HepG2 (cell line): ENCODE data around the gene ADGRG6. TPM values are rescaled to one million over a fixed set of nuclear protein-coding genes. Genes with fewer than 3 reads are reported as not detected.

Experiments used
- ATAD3A ChIP-seq: sonication (generic); formaldehyde crosslinking; IDR thresholded peaks from 2 replicates; pipeline ENCODE4 v1.4.0; 2020; ENCODE audit warnings: missing genetic modification reagents
- CEBPZ ChIP-seq: IDR thresholded peaks from 2 replicates; pipeline ENCODE4 v1.6.1; 2012; ENCODE audit warnings: low read length, improper control_type of control experiment
- DR1 ChIP-seq: sonication (generic); formaldehyde crosslinking; IDR thresholded peaks from 2 replicates; pipeline ENCODE4 v1.8.0; 2021; ENCODE audit warnings: mild to moderate bottlenecking, missing genetic modification reagents, inconsistent platforms
- DZIP1 ChIP-seq: sonication (generic); formaldehyde crosslinking; IDR thresholded peaks from 2 replicates; pipeline ENCODE4 v1.5.0; 2020; ENCODE audit warnings: mild to moderate bottlenecking, missing genetic modification reagents
- ELF1 ChIP-seq: sonication (generic); formaldehyde crosslinking; IDR thresholded peaks from 2 replicates; pipeline ENCODE4 v1.4.0; 2020; ENCODE audit warnings: missing genetic modification reagents
- GLI4 ChIP-seq: sonication (generic); formaldehyde crosslinking; IDR thresholded peaks from 2 replicates; pipeline ENCODE4 v1.5.1; 2020; ENCODE audit warnings: missing genetic modification reagents, mild to moderate bottlenecking, moderate library complexity, borderline replicate concordance
- HNRNPLL ChIP-seq: fragments of 200-400 bp; formaldehyde crosslinking; IDR thresholded peaks from 2 replicates; pipeline ENCODE4 v1.6.1; 2017; ENCODE audit warnings: mild to moderate bottlenecking, low read depth, low read length; ENCODE audit not compliant: poor library complexity, severe bottlenecking
- JUN ChIP-seq: sonication (generic); formaldehyde crosslinking; IDR thresholded peaks from 2 replicates; pipeline ENCODE4 v1.4.0; 2020; ENCODE audit warnings: mild to moderate bottlenecking, missing genetic modification reagents
- NONO ChIP-seq, 2 experiments: fragments of 450-650 bp in 1 of 2; sonication (generic) in 1 of 2; formaldehyde crosslinking in 1 of 2; IDR thresholded peaks in 1 of 2; conservative IDR thresholded peaks in 1 of 2; 2 replicates each; pipeline versions ENCODE4 v1.6.1 to v1.8.0; 2017 to 2022; ENCODE audit warnings: mild to moderate bottlenecking in 1 of 2, missing genetic modification reagents in 1 of 2, moderate library complexity in 1 of 2
- REL ChIP-seq: sonication (generic); formaldehyde crosslinking; conservative IDR thresholded peaks from 2 replicates; pipeline ENCODE4 v1.8.0; 2022; ENCODE audit warnings: mild to moderate bottlenecking, missing genetic modification reagents, moderate library complexity
- RORA ChIP-seq: sonication (generic); formaldehyde crosslinking; IDR thresholded peaks from 2 replicates; pipeline ENCODE4 v1.5.0; 2020; ENCODE audit warnings: mild to moderate bottlenecking, missing genetic modification reagents, moderate library complexity
- SMARCC2 ChIP-seq: fragments of 450-650 bp; IDR thresholded peaks from 2 replicates; pipeline ENCODE4 v1.6.1; 2017; ENCODE audit warnings: antibody characterized with exemption, mild to moderate bottlenecking
- SP140L ChIP-seq: sonication (generic); formaldehyde crosslinking; IDR thresholded peaks from 2 replicates; pipeline ENCODE4 v1.4.0; 2020; ENCODE audit warnings: missing genetic modification reagents, borderline replicate concordance
- TARDBP ChIP-seq: sonication (generic); formaldehyde crosslinking; IDR thresholded peaks from 2 replicates; pipeline ENCODE4 v1.8.0; 2022; ENCODE audit warnings: mild to moderate bottlenecking, missing genetic modification reagents
- ZFP41 ChIP-seq: sonication (generic); formaldehyde crosslinking; IDR thresholded peaks from 2 replicates; pipeline ENCODE4 v1.4.0; 2020; ENCODE audit warnings: mild to moderate bottlenecking, missing genetic modification reagents, borderline replicate concordance
- ZFP90 ChIP-seq: sonication (generic); formaldehyde crosslinking; IDR thresholded peaks from 2 replicates; pipeline ENCODE4 v1.8.0; 2022; ENCODE audit warnings: missing genetic modification reagents, mild to moderate bottlenecking, inconsistent platforms, borderline replicate concordance
- ZNF207 ChIP-seq: fragments of 450-650 bp; IDR thresholded peaks from 2 replicates; pipeline ENCODE4 v1.6.1; 2016; ENCODE audit warnings: antibody characterized with exemption, borderline replicate concordance
- ZNF260 ChIP-seq: sonication (generic); formaldehyde crosslinking; IDR thresholded peaks from 2 replicates; pipeline ENCODE4 v1.4.0; 2020; ENCODE audit warnings: missing genetic modification reagents, low read depth, mild to moderate bottlenecking, borderline replicate concordance
- ZNF572 ChIP-seq: sonication (generic); formaldehyde crosslinking; IDR thresholded peaks from 2 replicates; pipeline ENCODE4 v1.5.1; 2020; ENCODE audit warnings: mild to moderate bottlenecking, missing genetic modification reagents
- ZNF597 ChIP-seq: sonication (generic); formaldehyde crosslinking; IDR thresholded peaks from 2 replicates; pipeline ENCODE4 v1.5.0; 2020; ENCODE audit warnings: missing genetic modification reagents
- ZNF672 ChIP-seq: sonication (generic); formaldehyde crosslinking; IDR thresholded peaks from 2 replicates; pipeline ENCODE4 v1.8.1; 2022; ENCODE audit warnings: missing genetic modification reagents
- ZNF713 ChIP-seq: sonication (generic); formaldehyde crosslinking; IDR thresholded peaks from 2 replicates; pipeline ENCODE4 v1.4.0; 2020; ENCODE audit warnings: mild to moderate bottlenecking, missing genetic modification reagents
- ZNF781 ChIP-seq: sonication (generic); formaldehyde crosslinking; IDR thresholded peaks from 2 replicates; pipeline ENCODE4 v1.5.1; 2020; ENCODE audit warnings: borderline replicate concordance, mild to moderate bottlenecking, missing genetic modification reagents; ENCODE audit errors: not compliant biosample characterization
- ZSCAN25 ChIP-seq: sonication (generic); formaldehyde crosslinking; IDR thresholded peaks from 2 replicates; pipeline ENCODE4 v1.8.0; 2022; ENCODE audit warnings: mild to moderate bottlenecking, missing genetic modification reagents
- polyA plus RNA-seq, 8 experiments: library from polyadenylated mRNA; depleted of rRNA in 3 of 8; stranded (reverse) in 7 of 8; unstranded in 1 of 8; fragments of >200 nt; fragmentation: Illumina TruSeq in 4 of 8; extraction: Trizol in 4 of 8; gene quantifications; 2 replicates each; pipeline versions ENCODE4 v1.2.1 to v1.2.3, GENCODE V29; 2011 to 2016; ENCODE audit warnings: low read depth in 4 of 8, missing spikeins in 1 of 8, mixed read lengths in 1 of 8; ENCODE audit not compliant: insufficient read depth in 1 of 8
- total RNA-seq, 5 experiments: library from RNA; depleted of rRNA; stranded (reverse); fragments of >200 nt; fragmentation: Illumina TruSeq; extraction: Trizol; gene quantifications; 2 replicates each; pipeline ENCODE4 v1.2.3, GENCODE V29; 2016; ENCODE audit warnings: low read depth in 1 of 5

ADGRG6 gene
- total and polyA plus RNA-seq, 2 of the 13 experiments (the other 11 are each of a cell fraction or from before 2014, with no cell fraction given), result 129 to 249 TPM

DNA sequence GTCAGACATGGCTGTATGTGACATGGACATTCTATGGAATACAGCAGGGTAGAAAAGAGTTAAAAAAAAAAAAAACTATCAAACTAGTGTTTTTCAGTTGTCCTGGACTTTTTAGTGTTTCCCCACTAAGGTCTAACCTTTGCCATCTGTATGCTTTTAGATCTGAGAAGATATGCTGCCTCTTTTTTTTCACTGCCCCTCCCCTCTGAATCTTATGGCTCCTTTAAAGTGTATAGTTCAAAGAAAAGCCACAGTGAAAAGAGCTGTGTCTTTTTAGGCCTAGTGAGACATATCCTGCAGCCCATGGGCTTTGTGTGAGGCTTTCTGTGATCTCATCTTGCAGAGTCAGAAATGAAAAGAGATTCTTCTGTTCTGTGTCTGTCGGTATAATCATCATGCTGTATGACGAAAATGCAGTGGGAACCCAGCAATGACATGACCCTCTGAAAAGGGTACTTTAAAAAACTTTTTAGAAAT, 29.3 kb downstream of the ADGRG6 start (continued):
- TF ChIP-seq ZSCAN25 (CRISPR knock-in tag) (peak; percentile 26; the same call in 1 of the 2 replicates), JUN (peak; percentile 64; the same call in 1 of the 2 replicates), SMARCC2 (no peak), ZNF713 (CRISPR knock-in tag) (no peak), ZNF207 (no peak), ZNF597 (CRISPR knock-in tag) (no peak), ATAD3A (CRISPR knock-in tag) (no peak), NONO (IDR thresholded peaks at IDR 0.05) (no peak), NONO (CRISPR knock-in tag; conservative IDR thresholded peaks at IDR 0.05) (0 out of 2 replicates have a peak, but pooled peaks have one; percentile 21), ZFP41 (CRISPR knock-in tag) (no peak), ZNF572 (no peak), SP140L (CRISPR knock-in tag) (peak; percentile 79; the same call in 1 of the 2 replicates), HNRNPLL (no peak), ZNF781 (CRISPR knock-in tag) (no peak), DZIP1 (CRISPR knock-in tag) (no peak), ZNF672 (CRISPR knock-in tag) (no peak), TARDBP (CRISPR knock-in tag) (peak; percentile 81), GLI4 (no peak), ELF1 (no peak), ZFP90 (CRISPR knock-in tag) (no peak), RORA (CRISPR knock-in tag) (no peak), DR1 (CRISPR knock-in tag) (no peak), CEBPZ (no peak), REL (CRISPR knock-in tag) (no peak), ZNF260 (CRISPR knock-in tag) (no peak)
